ENCODE data around the gene CYP2W1.

CYP2W1 gene

GRCh38 chr7:1008733-1009363 lies 25.9 kb downstream of the CYP2W1 start:
- H3K36me3 ChIP-seq (replicated peaks; ENCODE audit: insufficient read depth, low read length) = no peaks in the 10 kb centered on the region
- H3K9me3 ChIP-seq (replicated peaks; ENCODE audit: insufficient read depth, low read length) = no peaks in the 10 kb centered on the region
- H3K27me3 ChIP-seq (replicated peaks; ENCODE audit: insufficient read depth, low read length) = no peaks in the 10 kb centered on the region
- no peaks in the 10 kb centered on the region for H4K20me1 ChIP-seq (ENCODE audit: insufficient read depth, low read length)
- no peaks in the 10 kb centered on the region for H3F3A ChIP-seq (ENCODE audit: insufficient read depth, low read length)
- H3K4me2 ChIP-seq (ENCODE audit: low read depth, low read length) = no peak overlapping the region
- TF ChIP-seq EZH2phosphoT487 (IDR thresholded peaks at IDR 0.05; ENCODE audit: low read length) (no peak), CTCF (IDR thresholded peaks at IDR 0.05; ENCODE audit: low read length) (no peak), EZH2 (optimal IDR thresholded peaks at IDR 0.05; ENCODE audit: low read depth, low read length) (no peak)
- H3K9me2 ChIP-seq (replicated peaks; ENCODE audit: insufficient read depth, low read length) = no peaks in the 10 kb centered on the region
- H2AFZ ChIP-seq (ENCODE audit: low read length) = no peak overlapping the region
- H3K4me3 ChIP-seq (ENCODE audit: low read length) = no peak overlapping the region
- no peak for DNase-seq
- H3K79me2 ChIP-seq (ENCODE audit: low read length) = no peaks in the 10 kb centered on the region; the same call in 1 of the 2 replicates
- no peaks in the 10 kb centered on the region for H3K4me1 ChIP-seq (ENCODE audit: low read length)
- H3K27ac ChIP-seq (ENCODE audit: low read length) = no peak overlapping the region
- no peak overlapping the region for H3K9ac ChIP-seq (ENCODE audit: low read length)

GRCh38 chr7:1009747-1010146 lies 26.8 kb downstream of the CYP2W1 start:
- no peak for TF ChIP-seq EZH2 (optimal IDR thresholded peaks at IDR 0.05; ENCODE audit: low read depth, low read length)
- Histone ChIP-seq H2AFZ (ENCODE audit: low read length) (no peak overlapping the region), H3K9ac (ENCODE audit: low read length) (no peak overlapping the region)

DNA sequence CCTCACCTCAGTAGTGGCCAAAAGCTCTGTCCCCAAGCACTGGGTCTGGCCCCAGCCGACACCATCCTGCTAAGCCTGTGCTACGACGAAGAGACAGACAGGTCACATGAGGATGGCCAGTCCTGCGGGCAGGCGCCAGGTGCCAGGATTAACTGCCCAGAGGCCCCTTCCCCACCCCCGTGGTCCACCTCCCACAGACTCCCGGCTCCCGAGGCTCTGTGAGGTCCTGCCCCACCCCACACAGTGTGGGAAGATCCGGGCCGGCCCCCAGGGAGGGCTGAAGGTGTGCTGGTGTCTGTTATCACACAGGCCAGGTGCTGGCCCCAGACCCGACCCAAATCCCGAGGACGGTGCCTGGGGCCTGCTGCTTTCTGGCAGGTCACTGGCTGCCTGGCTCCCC lies 27.2 kb downstream of the CYP2W1 start:
- Histone ChIP-seq H3F3A (ENCODE audit: insufficient read depth, low read length) (no peaks in the 10 kb centered on the region), H3K9me2 (replicated peaks; ENCODE audit: insufficient read depth, low read length) (no peaks in the 10 kb centered on the region), H3K4me2 (ENCODE audit: low read depth, low read length) (no peak overlapping the region), H3K79me2 (ENCODE audit: low read length) (no peaks in the 10 kb centered on the region; the same call in 1 of the 2 replicates), H3K4me3 (ENCODE audit: low read length) (no peak overlapping the region), H3K9me3 (replicated peaks; ENCODE audit: insufficient read depth, low read length) (no peaks in the 10 kb centered on the region), H3K4me1 (ENCODE audit: low read length) (no peaks in the 10 kb centered on the region), H2AFZ (ENCODE audit: low read length) (no peak overlapping the region), H4K20me1 (ENCODE audit: insufficient read depth, low read length) (no peaks in the 10 kb centered on the region), H3K9ac (ENCODE audit: low read length) (no peak overlapping the region), H3K27me3 (replicated peaks; ENCODE audit: insufficient read depth, low read length) (no peaks in the 10 kb centered on the region), H3K36me3 (replicated peaks; ENCODE audit: insufficient read depth, low read length) (no peaks in the 10 kb centered on the region), H3K27ac (ENCODE audit: low read length) (no peak overlapping the region)
- TF ChIP-seq EZH2phosphoT487 (IDR thresholded peaks at IDR 0.05; ENCODE audit: low read length) (no peak), CTCF (IDR thresholded peaks at IDR 0.05; ENCODE audit: low read length) (no peak), EZH2 (optimal IDR thresholded peaks at IDR 0.05; ENCODE audit: low read depth, low read length) (no peak)
- no peak for DNase-seq

More at GRCh38 chr7:1009747-1010146, 26.8 kb downstream of the CYP2W1 start:
- no peaks in the 10 kb centered on the region for H4K20me1 ChIP-seq (ENCODE audit: insufficient read depth, low read length)
- H3K4me3 ChIP-seq (ENCODE audit: low read length) = no peak overlapping the region
- no peaks in the 10 kb centered on the region for H3K4me1 ChIP-seq (ENCODE audit: low read length)
- no peaks in the 10 kb centered on the region; the same call in 1 of the 2 replicates for H3K79me2 ChIP-seq (ENCODE audit: low read length)
- H3F3A ChIP-seq (ENCODE audit: insufficient read depth, low read length) = no peaks in the 10 kb centered on the region
- H3K27me3 ChIP-seq (replicated peaks; ENCODE audit: insufficient read depth, low read length) = no peaks in the 10 kb centered on the region
- H3K36me3 ChIP-seq (replicated peaks; ENCODE audit: insufficient read depth, low read length) = no peaks in the 10 kb centered on the region
- no peak for DNase-seq
- no peak overlapping the region for H3K27ac ChIP-seq (ENCODE audit: low read length)
- no peak overlapping the region for H3K4me2 ChIP-seq (ENCODE audit: low read depth, low read length)
- H3K9me3 ChIP-seq (replicated peaks; ENCODE audit: insufficient read depth, low read length) = no peaks in the 10 kb centered on the region
- H3K9me2 ChIP-seq (replicated peaks; ENCODE audit: insufficient read depth, low read length) = no peaks in the 10 kb centered on the region

DNA sequence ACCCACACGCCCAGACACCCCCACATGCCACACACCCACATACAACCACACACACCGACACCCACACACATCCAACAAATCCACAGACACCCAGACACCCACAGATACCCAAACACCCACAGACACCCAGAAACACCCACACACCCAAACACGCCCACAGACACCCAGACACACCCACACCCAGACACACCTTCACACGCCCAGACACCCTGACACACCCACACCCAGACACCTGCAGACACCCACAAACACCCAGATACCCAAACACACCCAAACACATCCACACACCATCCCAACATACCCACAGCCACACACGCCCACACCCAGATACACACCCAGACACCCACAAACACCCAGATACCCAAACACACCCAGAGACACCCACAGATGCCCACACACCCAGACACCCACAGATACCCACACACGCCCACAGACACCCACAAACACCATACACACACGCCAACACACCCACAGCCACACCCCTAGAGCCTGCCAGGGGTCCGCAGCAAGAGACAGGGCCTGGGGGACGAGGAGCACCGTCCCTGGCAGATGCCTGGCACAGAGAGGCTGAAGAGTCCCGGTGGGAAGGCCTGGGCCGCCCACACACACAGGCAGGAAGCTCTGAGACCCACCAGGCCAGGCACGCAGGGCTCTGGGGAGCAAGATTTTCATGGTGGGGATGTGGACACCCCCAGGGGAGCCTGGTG lies 28.5 kb downstream of the CYP2W1 start:
- H3K79me2 ChIP-seq (ENCODE audit: low read length) = no peaks in the 10 kb centered on the region; the same call in 1 of the 2 replicates
- no peaks in the 10 kb centered on the region for H3F3A ChIP-seq (ENCODE audit: insufficient read depth, low read length)
- H3K4me3 ChIP-seq (ENCODE audit: low read length) = no peak overlapping the region
- H4K20me1 ChIP-seq (ENCODE audit: insufficient read depth, low read length) = no peaks in the 10 kb centered on the region
- H2AFZ ChIP-seq (ENCODE audit: low read length) = no peak overlapping the region
- no peaks in the 10 kb centered on the region for H3K4me1 ChIP-seq (ENCODE audit: low read length)
- H3K9ac ChIP-seq (ENCODE audit: low read length) = no peak overlapping the region
- H3K9me2 ChIP-seq (replicated peaks; ENCODE audit: insufficient read depth, low read length) = no peaks in the 10 kb centered on the region
- no peaks in the 10 kb centered on the region for H3K9me3 ChIP-seq (replicated peaks; ENCODE audit: insufficient read depth, low read length)
- H3K27me3 ChIP-seq (replicated peaks; ENCODE audit: insufficient read depth, low read length) = no peaks in the 10 kb centered on the region
- DNase-seq = no peak
- no peaks in the 10 kb centered on the region for H3K36me3 ChIP-seq (replicated peaks; ENCODE audit: insufficient read depth, low read length)
- H3K27ac ChIP-seq (ENCODE audit: low read length) = no peak overlapping the region
- TF ChIP-seq EZH2phosphoT487 (IDR thresholded peaks at IDR 0.05; ENCODE audit: low read length) (no peak), CTCF (IDR thresholded peaks at IDR 0.05; ENCODE audit: low read length) (no peak), EZH2 (optimal IDR thresholded peaks at IDR 0.05; ENCODE audit: low read depth, low read length) (no peak)
- H3K4me2 ChIP-seq (ENCODE audit: low read depth, low read length) = no peak overlapping the region
